HEK293 (cell line): ENCODE results near the gene SUMF1.

Source experiments
- CTCF ChIA-PET: fragments of 350-600 bp; formaldehyde crosslinking; extraction: SDS; loops from one replicate; lab custom pipeline; 2021; ENCODE audit warnings: antibody characterized with exemption; lab: Yijun Ruan, JAX
- POLR2A ChIA-PET: fragments of 300-600 bp; formaldehyde crosslinking; extraction: SDS; loops from one replicate; lab custom pipeline; 2020; ENCODE audit warnings: antibody characterized with exemption, inconsistent platforms; lab: Yijun Ruan, JAX
- H3K27ac ChIP-seq: fragments of 200-500 bp; sonication (Bioruptor generic); 2 replicates; pipeline ENCODE4 v1.5.1; 2014; ENCODE audit warnings: low read depth, low read length, control low read depth, inconsistent platforms; ENCODE audit errors: extremely low read depth
- H3K36me3 ChIP-seq, 2 experiments: fragments of 200-500 bp in 1 of 2; sonication (Bioruptor generic) in 1 of 2; 1 replicate in 1 of 2; 2 replicates in 1 of 2; pipeline ENCODE4 v1.5.1; 2014 to 2017; ENCODE audit warnings: inconsistent platforms in 2 of 2, low read length in 2 of 2; ENCODE audit not compliant: control insufficient read depth in 2 of 2, insufficient read depth in 1 of 2
- H3K4me1 ChIP-seq: fragments of 200-500 bp; sonication (Bioruptor generic); 2 replicates; pipeline ENCODE4 v1.5.1; 2014; ENCODE audit warnings: mild to moderate bottlenecking, low read length, inconsistent platforms; ENCODE audit not compliant: control insufficient read depth, insufficient read depth
- H3K4me3 ChIP-seq: 2 replicates; pipeline ENCODE4 v1.5.1; 2011; ENCODE audit warnings: low read depth, mild to moderate bottlenecking, control low read depth, low read length, moderate library complexity
- H3K9me3 ChIP-seq: fragments of 200-500 bp; sonication (Bioruptor generic); 2 replicates; pipeline ENCODE4 v1.5.1; 2014; ENCODE audit warnings: low read depth, low read length, inconsistent platforms; ENCODE audit not compliant: control insufficient read depth, insufficient read depth
- GLIS1 ChIP-seq: fragments of 450-650 bp; formaldehyde crosslinking; IDR thresholded peaks from 2 replicates; pipeline ENCODE4 v1.5.1; 2016; ENCODE audit warnings: missing biosample characterization, missing genetic modification characterization
- HOXA7 ChIP-seq: sonication (generic); formaldehyde crosslinking; IDR thresholded peaks from 2 replicates; pipeline ENCODE4 v1.8.1; 2022; ENCODE audit warnings: missing genetic modification reagents, borderline replicate concordance
- HOXC10 ChIP-seq: sonication (generic); formaldehyde crosslinking; IDR thresholded peaks from 2 replicates; pipeline ENCODE4 v1.8.1; 2023; ENCODE audit warnings: mild to moderate bottlenecking, missing genetic modification reagents
- KLF1 ChIP-seq: fragments of 450-650 bp; formaldehyde crosslinking; IDR thresholded peaks from 2 replicates; pipeline ENCODE4 v1.5.1; 2016; ENCODE audit warnings: missing biosample characterization, missing genetic modification characterization
- TCF7L2 ChIP-seq: IDR thresholded peaks from 2 replicates; pipeline ENCODE4 v1.6.1; 2011; ENCODE audit warnings: low read depth, mild to moderate bottlenecking, inconsistent platforms, low read length, moderate library complexity, borderline replicate concordance
- ZFHX2 ChIP-seq: fragments of 450-650 bp; formaldehyde crosslinking; conservative IDR thresholded peaks from 2 replicates; pipeline ENCODE4 v1.5.1; 2016; ENCODE audit warnings: missing biosample characterization, missing genetic modification characterization
- ZFP3 ChIP-seq: fragments of 450-650 bp; formaldehyde crosslinking; IDR thresholded peaks from 2 replicates; pipeline ENCODE4 v1.5.1; 2016; ENCODE audit warnings: low read depth, missing biosample characterization, missing genetic modification characterization
- ZNF184 ChIP-seq: fragments of 450-650 bp; IDR thresholded peaks from 2 replicates; pipeline ENCODE4 v1.5.1; 2018; ENCODE audit warnings: missing biosample characterization, mild to moderate bottlenecking, missing genetic modification characterization
- ZNF501 ChIP-seq: fragments of 450-650 bp; formaldehyde crosslinking; IDR thresholded peaks from 2 replicates; pipeline ENCODE4 v1.5.1; 2016; ENCODE audit warnings: missing biosample characterization, missing genetic modification characterization
- ZNF571 ChIP-seq: fragments of 450-650 bp; formaldehyde crosslinking; IDR thresholded peaks from 2 replicates; pipeline ENCODE4 v1.5.0; 2017; ENCODE audit warnings: missing biosample characterization, missing genetic modification characterization
- ZNF792 ChIP-seq: fragments of 450-650 bp; formaldehyde crosslinking; IDR thresholded peaks from 2 replicates; pipeline ENCODE4 v1.5.1; 2016; ENCODE audit warnings: missing biosample characterization, missing genetic modification characterization
- TF ChIP-seq, protein P1 (sequence below): fragments of 450-650 bp; formaldehyde crosslinking; IDR thresholded peaks from 2 replicates; pipeline ENCODE4 v1.5.1; 2016; ENCODE audit warnings: missing biosample characterization, missing genetic modification characterization
- TF ChIP-seq, protein P2 (sequence below): fragments of 450-650 bp; formaldehyde crosslinking; IDR thresholded peaks from 2 replicates; pipeline ENCODE4; 2016; ENCODE audit warnings: missing biosample characterization, missing genetic modification characterization
- TF ChIP-seq, protein P3 (sequence below): fragments of 450-650 bp; formaldehyde crosslinking; IDR thresholded peaks from 2 replicates; pipeline ENCODE4 v1.5.1; 2016; ENCODE audit warnings: missing biosample characterization, missing genetic modification characterization, borderline replicate concordance
- TF ChIP-seq, protein P4 (sequence below): fragments of 450-650 bp; IDR thresholded peaks from 2 replicates; pipeline ENCODE4 v1.5.1; 2018; ENCODE audit warnings: missing biosample characterization, missing genetic modification characterization
- TF ChIP-seq, protein P5 (sequence below): fragments of 450-650 bp; formaldehyde crosslinking; IDR thresholded peaks from 2 replicates; pipeline ENCODE4 v1.5.1; 2016; ENCODE audit warnings: missing biosample characterization, missing genetic modification characterization
- TF ChIP-seq, protein P6 (sequence below): fragments of 450-650 bp; formaldehyde crosslinking; IDR thresholded peaks from 2 replicates; pipeline ENCODE4 v1.5.1; 2017; ENCODE audit warnings: missing biosample characterization, missing genetic modification characterization

SUMF1 gene

DNA sequence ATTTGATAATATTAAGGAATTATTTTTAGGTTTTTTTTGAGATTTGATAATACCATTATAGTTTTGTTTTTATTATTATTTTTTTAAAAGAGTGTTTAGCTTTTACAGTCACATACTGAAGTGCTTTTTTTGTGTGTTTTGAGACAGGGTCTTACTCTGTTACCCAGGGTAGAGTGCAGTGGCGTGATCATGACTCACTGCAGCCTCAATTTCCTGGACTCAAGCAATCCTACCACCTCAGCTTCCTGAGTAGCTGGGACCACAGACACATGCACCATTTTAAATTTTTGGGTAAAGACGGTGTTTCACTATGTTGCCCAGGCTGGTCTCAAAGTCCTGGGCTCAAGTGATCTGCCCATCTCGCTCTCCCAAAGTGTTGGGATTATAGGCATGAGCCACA is 73.0 kb downstream of the SUMF1 start (continued):
- TF ChIP-seq ZFHX2 (tag by site-specific recombination) (no peak), HOXC10 (CRISPR knock-in tag) (no peak)
- TF ChIP-seq, protein P1, sequence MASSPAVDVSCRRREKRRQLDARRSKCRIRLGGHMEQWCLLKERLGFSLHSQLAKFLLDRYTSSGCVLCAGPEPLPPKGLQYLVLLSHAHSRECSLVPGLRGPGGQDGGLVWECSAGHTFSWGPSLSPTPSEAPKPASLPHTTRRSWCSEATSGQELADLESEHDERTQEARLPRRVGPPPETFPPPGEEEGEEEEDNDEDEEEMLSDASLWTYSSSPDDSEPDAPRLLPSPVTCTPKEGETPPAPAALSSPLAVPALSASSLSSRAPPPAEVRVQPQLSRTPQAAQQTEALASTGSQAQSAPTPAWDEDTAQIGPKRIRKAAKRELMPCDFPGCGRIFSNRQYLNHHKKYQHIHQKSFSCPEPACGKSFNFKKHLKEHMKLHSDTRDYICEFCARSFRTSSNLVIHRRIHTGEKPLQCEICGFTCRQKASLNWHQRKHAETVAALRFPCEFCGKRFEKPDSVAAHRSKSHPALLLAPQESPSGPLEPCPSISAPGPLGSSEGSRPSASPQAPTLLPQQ = no peak
- TF ChIP-seq, protein P2, sequence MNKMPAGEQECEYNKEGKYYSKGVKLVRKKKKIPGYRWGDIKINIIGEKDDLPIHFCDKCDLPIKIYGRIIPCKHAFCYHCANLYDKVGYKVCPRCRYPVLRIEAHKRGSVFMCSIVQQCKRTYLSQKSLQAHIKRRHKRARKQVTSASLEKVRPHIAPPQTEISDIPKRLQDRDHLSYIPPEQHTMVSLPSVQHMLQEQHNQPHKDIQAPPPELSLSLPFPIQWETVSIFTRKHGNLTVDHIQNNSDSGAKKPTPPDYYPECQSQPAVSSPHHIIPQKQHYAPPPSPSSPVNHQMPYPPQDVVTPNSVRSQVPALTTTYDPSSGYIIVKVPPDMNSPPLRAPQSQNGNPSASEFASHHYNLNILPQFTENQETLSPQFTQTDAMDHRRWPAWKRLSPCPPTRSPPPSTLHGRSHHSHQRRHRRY = no peak
- TF ChIP-seq, protein P3, sequence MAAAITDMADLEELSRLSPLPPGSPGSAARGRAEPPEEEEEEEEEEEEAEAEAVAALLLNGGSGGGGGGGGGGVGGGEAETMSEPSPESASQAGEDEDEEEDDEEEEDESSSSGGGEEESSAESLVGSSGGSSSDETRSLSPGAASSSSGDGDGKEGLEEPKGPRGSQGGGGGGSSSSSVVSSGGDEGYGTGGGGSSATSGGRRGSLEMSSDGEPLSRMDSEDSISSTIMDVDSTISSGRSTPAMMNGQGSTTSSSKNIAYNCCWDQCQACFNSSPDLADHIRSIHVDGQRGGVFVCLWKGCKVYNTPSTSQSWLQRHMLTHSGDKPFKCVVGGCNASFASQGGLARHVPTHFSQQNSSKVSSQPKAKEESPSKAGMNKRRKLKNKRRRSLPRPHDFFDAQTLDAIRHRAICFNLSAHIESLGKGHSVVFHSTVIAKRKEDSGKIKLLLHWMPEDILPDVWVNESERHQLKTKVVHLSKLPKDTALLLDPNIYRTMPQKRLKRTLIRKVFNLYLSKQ = no peak

DNA sequence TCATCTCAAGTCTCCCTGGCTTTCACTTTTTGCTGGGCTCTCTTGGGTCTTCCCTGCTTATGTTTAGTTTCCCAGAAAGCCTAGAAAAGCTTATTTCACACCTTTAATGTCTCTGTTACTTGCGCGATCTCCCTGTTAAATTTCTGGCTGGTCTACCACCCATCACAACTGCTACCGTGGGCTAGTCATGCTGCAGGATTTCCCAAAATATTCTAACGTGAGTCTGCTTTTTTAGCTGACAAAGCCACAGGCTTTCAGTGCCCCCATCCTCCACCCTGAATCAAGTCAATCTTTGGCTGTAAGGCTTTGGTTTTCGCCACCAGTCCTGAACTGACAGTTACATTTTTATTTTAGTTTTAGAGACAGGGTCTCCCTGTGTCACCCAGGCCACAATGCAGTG is 74.1 kb downstream of the SUMF1 start:
- Histone ChIP-seq H3K9me3 (no peaks in the 10 kb centered on the region), H3K4me3 (no peak overlapping the region), H3K27ac (no peak overlapping the region), H3K36me3 (no peaks in the 10 kb centered on the region), H3K4me1 (no peaks in the 10 kb centered on the region)
- CTCF ChIA-PET = no interaction called here
- TF ChIP-seq GLIS1 (tag by site-specific recombination) = no peak
- TF ChIP-seq, protein P4, sequence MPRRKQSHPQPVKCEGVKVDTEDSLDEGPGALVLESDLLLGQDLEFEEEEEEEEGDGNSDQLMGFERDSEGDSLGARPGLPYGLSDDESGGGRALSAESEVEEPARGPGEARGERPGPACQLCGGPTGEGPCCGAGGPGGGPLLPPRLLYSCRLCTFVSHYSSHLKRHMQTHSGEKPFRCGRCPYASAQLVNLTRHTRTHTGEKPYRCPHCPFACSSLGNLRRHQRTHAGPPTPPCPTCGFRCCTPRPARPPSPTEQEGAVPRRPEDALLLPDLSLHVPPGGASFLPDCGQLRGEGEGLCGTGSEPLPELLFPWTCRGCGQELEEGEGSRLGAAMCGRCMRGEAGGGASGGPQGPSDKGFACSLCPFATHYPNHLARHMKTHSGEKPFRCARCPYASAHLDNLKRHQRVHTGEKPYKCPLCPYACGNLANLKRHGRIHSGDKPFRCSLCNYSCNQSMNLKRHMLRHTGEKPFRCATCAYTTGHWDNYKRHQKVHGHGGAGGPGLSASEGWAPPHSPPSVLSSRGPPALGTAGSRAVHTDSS (tag by site-specific recombination) = no peak
- no peak for TF ChIP-seq TCF7L2
- no peak for TF ChIP-seq ZFP3 (tag by site-specific recombination)
- no peak for TF ChIP-seq ZNF571 (tag by site-specific recombination)
- no peak for TF ChIP-seq ZNF501
- TF ChIP-seq ZNF792 (tag by site-specific recombination) = no peak
- TF ChIP-seq, protein P5, sequence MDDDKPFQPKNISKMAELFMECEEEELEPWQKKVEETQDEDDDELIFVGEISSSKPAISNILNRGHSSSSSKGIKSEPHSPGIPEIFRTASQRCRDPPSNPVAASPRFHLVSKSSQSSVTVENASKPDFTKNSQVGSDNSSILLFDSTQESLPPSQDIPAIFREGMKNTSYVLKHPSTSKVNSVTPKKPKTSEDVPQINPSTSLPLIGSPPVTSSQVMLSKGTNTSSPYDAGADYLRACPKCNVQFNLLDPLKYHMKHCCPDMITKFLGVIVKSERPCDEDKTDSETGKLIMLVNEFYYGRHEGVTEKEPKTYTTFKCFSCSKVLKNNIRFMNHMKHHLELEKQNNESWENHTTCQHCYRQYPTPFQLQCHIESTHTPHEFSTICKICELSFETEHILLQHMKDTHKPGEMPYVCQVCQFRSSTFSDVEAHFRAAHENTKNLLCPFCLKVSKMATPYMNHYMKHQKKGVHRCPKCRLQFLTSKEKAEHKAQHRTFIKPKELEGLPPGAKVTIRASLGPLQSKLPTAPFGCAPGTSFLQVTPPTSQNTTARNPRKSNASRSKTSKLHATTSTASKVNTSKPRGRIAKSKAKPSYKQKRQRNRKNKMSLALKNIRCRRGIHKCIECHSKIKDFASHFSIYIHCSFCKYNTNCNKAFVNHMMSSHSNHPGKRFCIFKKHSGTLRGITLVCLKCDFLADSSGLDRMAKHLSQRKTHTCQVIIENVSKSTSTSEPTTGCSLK (tag by site-specific recombination) = no peak
- no peak for TF ChIP-seq ZNF184 (tag by site-specific recombination)
- TF ChIP-seq KLF1 (tag by site-specific recombination) = no peak
- TF ChIP-seq, protein P6, sequence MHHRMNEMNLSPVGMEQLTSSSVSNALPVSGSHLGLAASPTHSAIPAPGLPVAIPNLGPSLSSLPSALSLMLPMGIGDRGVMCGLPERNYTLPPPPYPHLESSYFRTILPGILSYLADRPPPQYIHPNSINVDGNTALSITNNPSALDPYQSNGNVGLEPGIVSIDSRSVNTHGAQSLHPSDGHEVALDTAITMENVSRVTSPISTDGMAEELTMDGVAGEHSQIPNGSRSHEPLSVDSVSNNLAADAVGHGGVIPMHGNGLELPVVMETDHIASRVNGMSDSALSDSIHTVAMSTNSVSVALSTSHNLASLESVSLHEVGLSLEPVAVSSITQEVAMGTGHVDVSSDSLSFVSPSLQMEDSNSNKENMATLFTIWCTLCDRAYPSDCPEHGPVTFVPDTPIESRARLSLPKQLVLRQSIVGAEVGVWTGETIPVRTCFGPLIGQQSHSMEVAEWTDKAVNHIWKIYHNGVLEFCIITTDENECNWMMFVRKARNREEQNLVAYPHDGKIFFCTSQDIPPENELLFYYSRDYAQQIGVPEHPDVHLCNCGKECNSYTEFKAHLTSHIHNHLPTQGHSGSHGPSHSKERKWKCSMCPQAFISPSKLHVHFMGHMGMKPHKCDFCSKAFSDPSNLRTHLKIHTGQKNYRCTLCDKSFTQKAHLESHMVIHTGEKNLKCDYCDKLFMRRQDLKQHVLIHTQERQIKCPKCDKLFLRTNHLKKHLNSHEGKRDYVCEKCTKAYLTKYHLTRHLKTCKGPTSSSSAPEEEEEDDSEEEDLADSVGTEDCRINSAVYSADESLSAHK (tag by site-specific recombination) = no peak
- TF ChIP-seq HOXA7 (CRISPR knock-in tag) = no peak
- POLR2A ChIA-PET = no interaction called here
